Activated CD4-positive, alpha-beta T cell treated with anti-CD3 and anti-CD28 coated beads for 1 hour (primary cell): ENCODE results near the gene BTNL9.
"Not testable (repeated sequence)": the region's sequence is repeated elsewhere in the genome, so short reads cannot be mapped to it uniquely, and the experiment has no call there.

Source experiments
- DNase-seq: peaks from one replicate; pipeline ENCODE4 v3.0.0-alpha.2; 2020

BTNL9 gene

DNA sequence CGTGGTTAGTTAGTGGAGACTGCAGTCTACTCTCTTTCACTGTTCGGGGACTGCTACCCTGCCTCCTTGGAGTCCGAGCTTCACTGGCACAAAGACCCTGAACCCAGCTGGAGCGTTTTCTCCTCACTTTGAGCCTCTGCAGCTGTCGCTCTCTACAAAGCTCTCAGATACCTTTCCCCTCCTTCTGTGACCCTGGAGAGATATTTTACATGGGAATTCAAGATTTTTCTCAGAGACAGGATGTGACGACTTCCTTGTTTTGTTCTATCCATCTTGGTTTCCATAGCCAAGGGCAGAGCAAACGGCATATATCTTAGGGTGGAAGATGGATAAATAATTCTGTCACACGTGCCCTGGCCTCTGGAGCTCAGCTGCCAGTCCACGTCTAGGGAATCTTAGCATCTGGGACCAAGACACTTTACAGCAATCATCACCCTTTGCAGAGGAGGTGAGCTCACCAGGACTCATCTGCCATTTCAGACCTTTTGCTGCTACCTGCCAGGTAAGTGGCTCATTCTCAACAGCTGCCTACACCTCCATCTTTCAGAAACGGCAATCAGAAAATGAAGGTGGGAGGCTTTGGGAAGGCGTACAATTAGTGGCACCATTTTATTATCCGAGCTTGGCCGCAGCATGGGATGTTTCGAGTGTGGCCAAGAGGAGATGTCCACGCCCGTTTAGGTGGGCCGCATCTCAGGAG, at the start of gene BTNL9:
TSS of gene BTNL9 (plus strand) at position 336 of the 700 bp plus-strand sequence. CDS start 5,224 bp downstream, outside the sequence.
- DNase-seq = no peak

DNA sequence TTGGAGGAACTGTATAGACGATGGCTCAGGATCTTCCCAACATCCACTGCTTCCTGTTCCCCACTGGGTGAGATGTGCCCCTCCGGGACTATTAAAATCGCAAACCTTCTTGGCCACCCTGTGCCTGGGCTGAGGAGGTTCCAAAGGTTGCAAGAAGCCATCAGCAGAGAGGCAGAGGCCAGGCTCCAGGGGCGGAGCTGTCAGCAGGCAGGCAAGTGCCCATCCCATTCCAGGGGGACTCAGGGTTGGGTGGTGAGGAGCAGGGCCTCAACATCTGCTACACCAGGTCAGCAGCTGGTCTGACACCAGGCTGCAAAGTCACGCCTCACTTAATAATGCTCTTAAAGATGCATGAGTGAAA, 49.2 kb upstream of the BTNL9 start:
- DNase-seq = no peak

DNA sequence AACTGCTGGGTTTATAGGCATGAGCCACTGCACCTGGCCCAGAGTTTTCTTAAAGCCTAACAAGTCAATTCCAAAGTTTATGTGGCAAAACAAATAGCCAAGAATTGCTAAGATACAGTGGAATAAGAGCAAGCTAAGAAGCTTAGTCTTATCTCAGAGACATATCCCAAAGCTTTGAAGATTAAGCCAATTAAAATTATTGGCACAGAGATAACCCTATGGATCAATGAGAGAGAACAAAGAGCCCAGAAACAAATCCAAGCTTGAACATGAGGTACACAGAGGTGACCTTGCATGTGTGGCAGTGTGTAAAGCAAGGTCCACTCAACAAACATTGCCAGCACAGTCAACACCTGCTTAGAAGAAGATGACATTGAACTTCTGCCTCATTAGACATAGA, 38.1 kb upstream of the BTNL9 start:
- DNase-seq = no peak

GRCh38 chr5:181005791-181006190, 34.3 kb upstream of the BTNL9 start:
- no peak for DNase-seq

- no peak for DNase-seq
Observed at GRCh38 chr5:181008136-181008535, 31.9 kb upstream of the BTNL9 start.

GRCh38 chr5:181010018-181010417, 30.0 kb upstream of the BTNL9 start:
- DNase-seq = not testable (repeated sequence)

DNA sequence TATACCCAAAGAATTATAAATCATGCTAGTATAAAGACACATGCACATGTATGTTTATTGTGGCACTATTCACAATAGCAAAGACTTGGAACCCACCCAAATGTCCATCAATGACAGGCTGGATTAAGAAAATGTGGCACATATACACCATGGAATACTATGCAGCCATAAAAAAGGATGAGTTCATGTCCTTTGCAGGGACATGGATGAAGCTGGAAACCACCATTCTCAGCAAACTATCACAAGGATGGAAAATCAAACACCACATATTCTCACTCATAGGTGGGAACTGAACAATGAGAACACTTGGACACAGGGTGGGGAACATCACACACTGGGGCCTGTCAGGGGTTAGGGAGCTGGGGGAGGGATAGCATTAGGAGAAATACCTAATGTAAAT, 25.4 kb upstream of the BTNL9 start:
- not testable (repeated sequence) for DNase-seq

GRCh38 chr5:181017448-181017847, 22.6 kb upstream of the BTNL9 start:
- not testable (repeated sequence) for DNase-seq

DNA sequence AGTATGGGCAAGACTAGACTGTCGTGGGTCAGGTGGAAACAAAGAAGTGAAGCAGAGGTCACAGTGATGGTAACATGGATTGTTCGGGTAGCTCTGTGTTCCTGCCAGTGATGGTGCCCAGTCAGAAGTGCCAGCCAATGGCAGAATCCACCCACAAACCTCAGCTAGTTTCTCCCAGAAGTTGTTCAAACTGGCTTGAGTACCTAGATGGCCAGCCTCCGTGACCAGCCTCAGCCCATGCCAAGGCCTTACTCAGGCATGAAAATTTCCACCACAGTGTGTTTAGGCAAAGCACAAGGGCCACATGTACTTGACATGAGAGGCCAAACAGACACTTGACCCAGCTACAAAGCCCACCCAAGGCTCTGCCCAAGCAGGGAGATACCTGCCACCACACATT, 19.4 kb upstream of the BTNL9 start:
- DNase-seq = no peak

GRCh38 chr5:181024245-181025064, 15.6 kb upstream of the BTNL9 start:
- DNase-seq = no peak

DNA sequence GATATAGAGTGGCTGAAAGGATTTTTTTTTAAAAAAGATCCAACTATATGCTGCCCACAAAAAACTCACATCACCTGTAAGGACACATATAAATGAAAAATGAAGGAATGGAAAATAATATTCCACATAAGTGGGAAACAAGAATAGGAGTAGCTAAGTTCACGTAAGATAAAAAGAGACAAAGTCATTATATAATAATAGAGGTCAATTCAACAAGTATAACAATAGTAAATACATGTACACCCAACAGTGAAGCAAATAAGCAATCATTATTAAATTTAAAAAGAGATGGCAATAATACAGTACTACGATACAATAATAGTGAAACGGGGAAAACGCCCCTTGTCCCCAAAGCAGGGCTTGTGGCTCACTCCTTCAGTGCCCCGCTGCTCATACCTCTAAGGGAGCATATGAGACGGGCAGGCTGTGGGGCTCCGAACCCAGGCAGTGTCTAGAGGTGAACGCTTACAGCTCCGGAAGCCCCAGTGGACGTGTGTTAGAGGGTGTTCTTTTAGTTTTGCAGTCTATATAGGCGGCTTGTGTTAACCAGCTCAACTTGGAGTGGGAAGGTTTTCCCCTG, 12.5 kb upstream of the BTNL9 start:
- DNase-seq = no peak

GRCh38 chr5:181028032-181028819, 11.8 kb upstream of the BTNL9 start:
- DNase-seq = no peak

GRCh38 chr5:181031716-181032115, 8.3 kb upstream of the BTNL9 start:
- no peak for DNase-seq

- DNase-seq = no peak
Observed at GRCh38 chr5:181035991-181036815, 3.9 kb upstream of the BTNL9 start.

- DNase-seq = no peak
Observed at GRCh38 chr5:181036816-181037364, 3.2 kb upstream of the BTNL9 start.

GRCh38 chr5:181037365-181037861, 2.7 kb upstream of the BTNL9 start:
- no peak for DNase-seq

DNA sequence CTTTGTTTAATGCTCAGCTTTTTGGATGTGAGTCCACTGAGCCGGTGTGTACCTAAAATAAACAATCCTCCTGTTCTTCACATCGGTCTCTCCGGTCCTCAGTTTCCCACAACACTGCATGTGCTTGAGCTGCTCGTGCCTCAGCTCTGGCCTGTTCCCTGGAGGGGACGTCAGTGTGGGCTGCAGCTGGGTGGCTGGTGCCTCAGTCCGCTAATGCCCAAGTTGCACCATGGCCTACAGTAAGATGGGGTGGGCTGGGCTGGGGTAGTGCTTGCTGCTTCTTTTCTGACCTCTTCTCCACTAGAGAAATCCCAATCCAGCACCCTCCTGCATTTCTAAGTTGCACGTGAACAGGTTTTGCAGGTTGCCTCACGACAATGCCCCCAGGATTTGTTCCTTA, 595 bp upstream of the BTNL9 start:
- DNase-seq = no peak

- DNase-seq = no peak
Observed at GRCh38 chr5:181040631-181040945, 522 bp downstream of the BTNL9 start.

DNA sequence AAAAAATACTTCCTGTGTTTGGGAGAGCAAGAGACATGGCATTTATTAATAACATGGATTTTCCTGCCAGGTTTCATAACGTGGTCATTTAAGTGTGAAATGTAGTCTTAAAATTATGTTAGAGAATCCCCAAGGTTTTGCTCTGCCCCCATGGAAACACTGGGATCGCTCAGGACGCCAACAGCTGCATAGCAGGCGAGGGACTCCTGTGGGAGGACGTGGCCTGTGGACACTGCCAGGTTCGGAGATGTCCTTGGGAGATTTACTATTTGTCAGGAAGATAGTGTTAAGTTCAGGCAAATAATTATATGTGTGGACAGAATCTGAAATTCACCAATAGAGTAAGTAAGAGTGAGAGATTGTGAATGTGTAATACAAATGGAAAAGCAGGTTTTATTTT, 977 bp downstream of the BTNL9 start:
- DNase-seq = no peak

DNA sequence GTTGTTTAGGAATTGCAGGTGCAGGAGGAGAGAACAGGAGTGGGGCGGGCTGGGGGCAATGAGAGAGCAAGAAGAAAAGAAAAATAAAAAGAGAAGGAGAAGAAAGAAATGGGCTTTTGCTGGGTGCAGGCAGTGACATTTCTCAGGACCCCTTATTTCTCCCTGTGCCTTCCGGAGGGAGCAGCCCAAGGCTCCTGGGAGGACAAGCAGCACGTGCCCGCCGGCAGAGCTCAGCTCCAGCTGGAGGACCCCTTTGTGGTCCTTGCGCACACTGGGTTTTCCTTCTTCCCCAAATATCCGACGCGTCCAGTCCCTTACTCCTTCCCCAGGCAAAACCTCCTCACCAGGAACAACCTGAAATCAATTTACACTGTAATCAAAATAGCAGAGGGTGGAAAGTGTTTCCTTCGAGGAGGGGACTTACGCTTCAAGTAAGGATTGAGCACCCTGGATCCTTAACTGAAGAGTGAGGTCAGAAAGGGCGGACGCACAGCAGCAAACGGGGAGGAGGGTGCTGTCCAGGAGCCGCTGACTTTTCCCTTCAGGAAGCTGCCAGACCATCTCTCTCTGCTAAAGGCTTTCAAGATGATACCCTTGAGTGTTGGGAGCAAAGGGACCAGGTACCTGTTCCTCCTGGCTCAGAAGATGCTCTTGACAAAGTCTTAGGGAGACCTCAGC, 2.1 kb downstream of the BTNL9 start:
- DNase-seq = no peak

GRCh38 chr5:181042722-181043121, 2.7 kb downstream of the BTNL9 start:
- no peak for DNase-seq
